ENCODE results near the gene CNDP2. TPM values are rescaled to one million over a fixed set of nuclear protein-coding genes. Genes with fewer than 3 reads are reported as not detected.

The CNDP2 gene
- total RNA-seq, 1 experiment from 2014 or later: 310 TPM

- CTCF ChIA-PET: no interaction called here
- no peak for DNase-seq (ENCODE audit: low read depth, low spot score)
- TF ChIP-seq CTCF (IDR thresholded peaks at IDR 0.05): no peak
- no peak for TF ChIP-seq REST (IDR thresholded peaks at IDR 0.05; ENCODE audit: insufficient read depth in 1 of 2, low read depth in 2 of 2, low read length in 1 of 2)
- TF ChIP-seq POLR2AphosphoS5 (IDR thresholded peaks at IDR 0.05; ENCODE audit: low read depth, low read length): no peak
- peaks cover 8% of the 10 kb centered on the region; the same call in 1 of the 2 replicates for H3K27me3 ChIP-seq (ENCODE audit: control insufficient read depth, insufficient read depth, low read length)
- ATAC-seq: no peak
- peaks cover 1% of the 10 kb centered on the region for H3K4me1 ChIP-seq (ENCODE audit: control insufficient read depth, insufficient read depth, low read length)
- intact Hi-C loops (cut with micrococcal nuclease; ENCODE audit: unreplicated experiment): no loop called here
- in situ Hi-C loops (cut with HindIII; ENCODE audit: low pct_unique_long_range_greater_than_20kb, low sequenced_read_pairs): no loop called here
- no peak overlapping the region for H3K4me3 ChIP-seq (ENCODE audit: low read depth in 2 of 2, low read length in 2 of 2)
- H3K36me3 ChIP-seq (ENCODE audit: control insufficient read depth, insufficient read depth, low read length): no peaks in the 10 kb centered on the region
- no peaks in the 10 kb centered on the region for H3K9me3 ChIP-seq (ENCODE audit: control insufficient read depth, insufficient read depth, low read depth, low read length)
- POLR2A ChIA-PET: no interaction called here
- BruUV-seq (replicated peaks): no TSS peak
- H3K27ac ChIP-seq (ENCODE audit: low read length): no peak overlapping the region
Measured at GRCh38 chr18:74463254-74463653, 32.9 kb upstream of the CNDP2 start.

- ChIA-PET CTCF (no interaction called here), POLR2A (no interaction called here)
- Histone ChIP-seq H3K4me3 (ENCODE audit: low read depth in 2 of 2, low read length in 2 of 2) (no peak overlapping the region), H3K9me3 (ENCODE audit: control insufficient read depth, insufficient read depth, low read depth, low read length) (no peaks in the 10 kb centered on the region), H3K36me3 (ENCODE audit: control insufficient read depth, insufficient read depth, low read length) (no peaks in the 10 kb centered on the region), H3K27ac (ENCODE audit: low read length) (no peak overlapping the region), H3K27me3 (ENCODE audit: control insufficient read depth, insufficient read depth, low read length) (peaks cover 8% of the 10 kb centered on the region; the same call in 1 of the 2 replicates), H3K4me1 (ENCODE audit: control insufficient read depth, insufficient read depth, low read length) (peaks cover 9% of the 10 kb centered on the region)
- ATAC-seq (no peak), DNase-seq (ENCODE audit: low read depth, low spot score) (no peak)
- intact Hi-C loops (cut with micrococcal nuclease; ENCODE audit: unreplicated experiment): no loop called here
- no TSS peak for BruUV-seq (replicated peaks)
- in situ Hi-C loops (cut with HindIII; ENCODE audit: low pct_unique_long_range_greater_than_20kb, low sequenced_read_pairs): no loop called here
- no peak for TF ChIP-seq CTCF (IDR thresholded peaks at IDR 0.05)
- no peak for TF ChIP-seq TCF7L2 (IDR thresholded peaks at IDR 0.05; ENCODE audit: low read depth, low read length)
- TF ChIP-seq POLR2AphosphoS5 (IDR thresholded peaks at IDR 0.05; ENCODE audit: low read depth, low read length): no peak
- TF ChIP-seq SIN3A (IDR thresholded peaks at IDR 0.05; ENCODE audit: borderline replicate concordance, insufficient read depth, low read depth, low read length): no peak
- no peak for TF ChIP-seq REST (IDR thresholded peaks at IDR 0.05; ENCODE audit: insufficient read depth in 1 of 2, low read depth in 2 of 2, low read length in 1 of 2)
Measured at GRCh38 chr18:74463983-74464382, 32.2 kb upstream of the CNDP2 start.

All from Panc1 (cell line).